ENCODE results near the gene PDE4D. TPM values are rescaled to one million over a fixed set of nuclear protein-coding genes. Genes with fewer than 3 reads are reported as not detected.

Gene PDE4D
- total and polyA plus RNA-seq, 2 of the 4 experiments (the other 2 are of a cell fraction) = 1.4 to 7.9 TPM

DNA sequence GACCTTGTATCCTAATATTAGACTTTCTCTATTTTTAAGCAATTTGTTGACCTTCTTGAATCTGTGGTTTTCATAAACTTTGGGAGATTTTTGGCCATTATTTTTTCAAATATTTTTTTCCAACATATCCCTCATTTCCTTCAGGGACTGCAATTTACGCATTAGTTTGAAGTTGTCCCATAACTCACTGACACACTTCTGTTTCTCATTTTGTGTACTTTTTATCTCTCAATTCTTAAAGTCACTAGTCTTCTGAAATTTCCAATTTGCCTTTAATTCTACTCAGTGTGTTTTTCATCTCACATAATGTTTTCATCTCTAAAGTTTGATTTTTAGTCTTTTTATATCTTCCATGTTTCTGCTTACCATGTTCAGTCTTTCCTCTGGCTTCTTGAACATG lies 953.9 kb downstream of the PDE4D start:
- Histone ChIP-seq H3K27me3 (ENCODE audit: control insufficient read depth, insufficient read depth, low read length) (no peaks in the 10 kb centered on the region; the same call in 1 of the 2 replicates), H3K4ac (ENCODE audit: low read depth, low read length) (no peak overlapping the region), H2AK5ac (ENCODE audit: low read depth, low read length) (no peak overlapping the region), H3K4me3 (ENCODE audit: insufficient read depth, low read depth, low read length) (no peak overlapping the region), H2BK120ac (ENCODE audit: low read depth, low read length) (no peak overlapping the region), H2AK9ac (replicated peaks; ENCODE audit: low read depth, low read length, poor library complexity) (no peak overlapping the region), H3K79me1 (ENCODE audit: low read depth in 1 of 2, low read length in 2 of 2) (no peaks in the 10 kb centered on the region), H2BK5ac (ENCODE audit: low read depth, low read length, poor library complexity, severe bottlenecking) (no peak overlapping the region), H4K8ac (ENCODE audit: low read depth in 2 of 2, low read length in 2 of 2) (no peak overlapping the region), H3K36me3 (ENCODE audit: control insufficient read depth, insufficient read depth, low read length) (no peaks in the 10 kb centered on the region), H2BK15ac (ENCODE audit: low read depth, low read length) (no peak overlapping the region), H2AFZ (replicated peaks; ENCODE audit: low read length, poor library complexity) (no peak overlapping the region), H4K20me1 (ENCODE audit: insufficient read depth, low read length) (no peaks in the 10 kb centered on the region), H3K18ac (ENCODE audit: low read depth, low read length) (no peak overlapping the region), H3K9ac (ENCODE audit: low read depth, low read length) (no peak overlapping the region), H3K56ac (ENCODE audit: extremely low read depth, insufficient read depth, low read length) (no peak overlapping the region), H3K14ac (replicated peaks; ENCODE audit: low read depth, low read length) (no peak overlapping the region), H3K27ac (ENCODE audit: insufficient read depth, low read length) (no peak overlapping the region), H3K9me1 (ENCODE audit: insufficient read depth, low read length) (no peaks in the 10 kb centered on the region), H3K23ac (ENCODE audit: low read depth, low read length) (no peak overlapping the region), H3K4me2 (ENCODE audit: low read depth, low read length) (no peak overlapping the region), H2BK20ac (ENCODE audit: low read depth, low read length) (no peak overlapping the region), H4K91ac (ENCODE audit: insufficient read depth, low read depth, low read length) (no peak overlapping the region), H4K5ac (ENCODE audit: low read depth, low read length) (no peak overlapping the region), H3K9me3 (ENCODE audit: control insufficient read depth, insufficient read depth, low read length) (no peaks in the 10 kb centered on the region), H3K4me1 (ENCODE audit: control insufficient read depth, insufficient read depth, low read length) (no peaks in the 10 kb centered on the region)
- no peak for DNase-seq
- in situ Hi-C loops (cut with MboI; ENCODE audit: low sequenced_read_pairs) (no loop called here), intact Hi-C loops (cut with micrococcal nuclease) (no loop called here), dilution Hi-C loops (cut with HindIII; ENCODE audit: low sequenced_read_pairs, unreplicated experiment) (no loop called here)
- ATAC-seq (ENCODE audit: low read depth) = no peak
- ChIA-PET CTCF (no interaction called here), POLR2A (ENCODE audit: unreplicated experiment) (no interaction called here)
- TF ChIP-seq USF2 (IDR thresholded peaks at IDR 0.05; ENCODE audit: low read depth, low read length) (no peak), RCOR1 (IDR thresholded peaks at IDR 0.05; ENCODE audit: insufficient replicate concordance, low read length) (no peak), MXI1 (IDR thresholded peaks at IDR 0.05; ENCODE audit: borderline replicate concordance, low read depth, low read length) (no peak), SMC3 (IDR thresholded peaks at IDR 0.05; ENCODE audit: low read depth, low read length) (no peak), CHD1 (IDR thresholded peaks at IDR 0.05; ENCODE audit: low read depth, low read length) (no peak), NFE2L2 (IDR thresholded peaks at IDR 0.05; ENCODE audit: low read depth, low read length) (no peak), RFX5 (IDR thresholded peaks at IDR 0.05; ENCODE audit: low read depth, low read length) (no peak), FOS (IDR thresholded peaks at IDR 0.05; ENCODE audit: low read depth, low read length) (no peak), ELK1 (IDR thresholded peaks at IDR 0.05; ENCODE audit: borderline replicate concordance, low read depth, low read length) (no peak), MAFK (IDR thresholded peaks at IDR 0.05; ENCODE audit: low read depth, low read length) (no peak), CEBPB (IDR thresholded peaks at IDR 0.05; ENCODE audit: low read depth, low read length) (no peak), MAZ (IDR thresholded peaks at IDR 0.05; ENCODE audit: borderline replicate concordance, low read depth, low read length) (no peak), CTCF (conservative IDR thresholded peaks at IDR 0.05; ENCODE audit: low read depth, low read length) (no peak), BHLHE40 (IDR thresholded peaks at IDR 0.05; ENCODE audit: low read depth, low read length) (no peak), POLR2A (IDR thresholded peaks at IDR 0.05; ENCODE audit: low read depth, low read length) (no peak), RAD21 (IDR thresholded peaks at IDR 0.05; ENCODE audit: low read length) (no peak)
- WGBS, 2 experiments (ENCODE audit: extremely low coverage in 2 of 2, insufficient read length in 1 of 2) = 86% methylated on average over 1 of the region's 1 CpG; no CpG with 5 or more reads in 1 of the 2 experiments
- no TSS peak for BruUV-seq (replicated peaks)

All from IMR-90 (cell line).